Astrocyte (in vitro differentiated cells and primary cell): Measurements from ENCODE around the gene HCAR2. TPM values are rescaled to one million over a fixed set of nuclear protein-coding genes. Genes with fewer than 3 reads are reported as not detected.
A peak's percentile ranks its signal among the peaks of the same experiment; 100 is the strongest.

Source experiments
- DNase-seq: peaks from one replicate; pipeline ENCODE4 v3.0.0-alpha.2; 2010; ENCODE audit warnings: low read depth
- FAIRE-seq: peaks from 2 replicates; lab custom pipeline; 2011; peaks lifted over from hg19 to GRCh38; lab: Jason Lieb, UNC
- H2AFZ ChIP-seq: 2 replicates; pipeline ENCODE4 v1.6.0; 2012; ENCODE audit warnings: low read depth, low read length, inconsistent platforms
- H3K27ac ChIP-seq: 2 replicates; pipeline ENCODE4 v1.5.1; 2011; ENCODE audit warnings: low read depth, low read length, inconsistent platforms
- H3K27me3 ChIP-seq: 2 replicates; pipeline ENCODE4 v1.6.0; 2011; ENCODE audit warnings: low read length, inconsistent platforms; ENCODE audit not compliant: insufficient read depth
- H3K36me3 ChIP-seq: 2 replicates; pipeline ENCODE4 v1.5.1; 2011; ENCODE audit warnings: low read length, inconsistent platforms; ENCODE audit not compliant: insufficient read depth
- H3K4me1 ChIP-seq: 2 replicates; pipeline ENCODE4 v1.5.1; 2011; ENCODE audit warnings: low read length, inconsistent platforms; ENCODE audit not compliant: insufficient read depth
- H3K4me2 ChIP-seq: 2 replicates; pipeline ENCODE4 v1.6.0; 2012; ENCODE audit warnings: low read length, inconsistent platforms
- H3K4me3 ChIP-seq: 2 replicates; pipeline ENCODE4 v1.5.1; 2011; ENCODE audit warnings: low read depth, mild to moderate bottlenecking, low read length, inconsistent platforms; ENCODE audit not compliant: insufficient read depth
- H3K79me2 ChIP-seq: 2 replicates; pipeline ENCODE4 v1.6.0; 2012; ENCODE audit warnings: mild to moderate bottlenecking, low read length, inconsistent platforms; ENCODE audit not compliant: insufficient read depth
- H3K9ac ChIP-seq: 2 replicates; pipeline ENCODE4 v1.6.0; 2012; ENCODE audit warnings: mild to moderate bottlenecking, low read length, inconsistent platforms
- H3K9me3 ChIP-seq: 2 replicates; pipeline ENCODE4 v1.5.1; 2012; ENCODE audit warnings: low read depth, mild to moderate bottlenecking, low read length, inconsistent platforms; ENCODE audit not compliant: insufficient read depth
- H4K20me1 ChIP-seq: 2 replicates; pipeline ENCODE4 v1.6.0; 2012; ENCODE audit warnings: low read length, inconsistent platforms; ENCODE audit not compliant: insufficient read depth
- H3K27ac Mint-ChIP-seq: one replicate; pipeline ENCODE4 v1.8.0; 2021; ENCODE audit warnings: mild to moderate bottlenecking, mixed read lengths; ENCODE audit not compliant: unreplicated experiment
- H3K27me3 Mint-ChIP-seq: one replicate; pipeline ENCODE4 v1.8.0; 2021; ENCODE audit warnings: low read depth, mixed read lengths; ENCODE audit not compliant: unreplicated experiment
- H3K36me3 Mint-ChIP-seq: one replicate; pipeline ENCODE4 v1.8.0; 2021; ENCODE audit warnings: low read depth, mixed read lengths; ENCODE audit not compliant: unreplicated experiment
- H3K4me1 Mint-ChIP-seq: one replicate; pipeline ENCODE4 v1.8.0; 2021; ENCODE audit warnings: low read depth, mixed read lengths; ENCODE audit not compliant: unreplicated experiment
- H3K4me3 Mint-ChIP-seq: one replicate; pipeline ENCODE4 v1.8.0; 2021; ENCODE audit warnings: mild to moderate bottlenecking, moderate library complexity, mixed read lengths; ENCODE audit not compliant: unreplicated experiment
- H3K9me3 Mint-ChIP-seq: one replicate; pipeline ENCODE4 v1.8.0; 2021; ENCODE audit warnings: mild to moderate bottlenecking, mixed read lengths; ENCODE audit not compliant: unreplicated experiment
- EZH2 ChIP-seq: IDR thresholded peaks from 2 replicates; pipeline ENCODE4 v1.6.1; 2012; ENCODE audit warnings: mild to moderate bottlenecking, low read length, inconsistent platforms; ENCODE audit not compliant: insufficient read depth
- total RNA-seq: library from RNA; stranded (reverse); gene quantifications from 2 replicates; pipeline ENCODE4 v1.2.1, GENCODE V29; 2021
- TF ChIP-seq, protein P1 (sequence below): IDR thresholded peaks from 2 replicates; pipeline ENCODE4 v1.5.1; 2011; ENCODE audit warnings: low read depth, mild to moderate bottlenecking, inconsistent platforms, low read length, moderate library complexity; ENCODE audit not compliant: insufficient read depth

Gene HCAR2
- total RNA-seq, 1 donor from 2014 or later = not detected

- DNase-seq = no peak
- H3K4me1 Mint-ChIP-seq = no peaks in the 10 kb centered on the region
- no peak overlapping the region for H3K4me3 Mint-ChIP-seq
- H3K27me3 Mint-ChIP-seq = peaks cover 8% of the 10 kb centered on the region
- Histone ChIP-seq H3K9ac (no peak overlapping the region), H3K4me2 (no peak overlapping the region), H3K4me1 (no peaks in the 10 kb centered on the region), H3K36me3 (no peaks in the 10 kb centered on the region), H3K9me3 (no peaks in the 10 kb centered on the region), H3K27ac (no peak overlapping the region), H4K20me1 (no peaks in the 10 kb centered on the region), H3K4me3 (no peak overlapping the region), H3K79me2 (no peaks in the 10 kb centered on the region), H3K27me3 (peaks cover 2% of the 10 kb centered on the region), H2AFZ (no peak overlapping the region)
- FAIRE-seq = no peak
- no peaks in the 10 kb centered on the region for H3K36me3 Mint-ChIP-seq
- H3K9me3 Mint-ChIP-seq = no peaks in the 10 kb centered on the region
- TF ChIP-seq EZH2 = no peak
- TF ChIP-seq, protein P1, sequence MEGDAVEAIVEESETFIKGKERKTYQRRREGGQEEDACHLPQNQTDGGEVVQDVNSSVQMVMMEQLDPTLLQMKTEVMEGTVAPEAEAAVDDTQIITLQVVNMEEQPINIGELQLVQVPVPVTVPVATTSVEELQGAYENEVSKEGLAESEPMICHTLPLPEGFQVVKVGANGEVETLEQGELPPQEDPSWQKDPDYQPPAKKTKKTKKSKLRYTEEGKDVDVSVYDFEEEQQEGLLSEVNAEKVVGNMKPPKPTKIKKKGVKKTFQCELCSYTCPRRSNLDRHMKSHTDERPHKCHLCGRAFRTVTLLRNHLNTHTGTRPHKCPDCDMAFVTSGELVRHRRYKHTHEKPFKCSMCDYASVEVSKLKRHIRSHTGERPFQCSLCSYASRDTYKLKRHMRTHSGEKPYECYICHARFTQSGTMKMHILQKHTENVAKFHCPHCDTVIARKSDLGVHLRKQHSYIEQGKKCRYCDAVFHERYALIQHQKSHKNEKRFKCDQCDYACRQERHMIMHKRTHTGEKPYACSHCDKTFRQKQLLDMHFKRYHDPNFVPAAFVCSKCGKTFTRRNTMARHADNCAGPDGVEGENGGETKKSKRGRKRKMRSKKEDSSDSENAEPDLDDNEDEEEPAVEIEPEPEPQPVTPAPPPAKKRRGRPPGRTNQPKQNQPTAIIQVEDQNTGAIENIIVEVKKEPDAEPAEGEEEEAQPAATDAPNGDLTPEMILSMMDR = no peak
- no peak overlapping the region for H3K27ac Mint-ChIP-seq
Measured at GRCh38 chr12:122732611-122733010, 29.5 kb upstream of the HCAR2 start.

DNA sequence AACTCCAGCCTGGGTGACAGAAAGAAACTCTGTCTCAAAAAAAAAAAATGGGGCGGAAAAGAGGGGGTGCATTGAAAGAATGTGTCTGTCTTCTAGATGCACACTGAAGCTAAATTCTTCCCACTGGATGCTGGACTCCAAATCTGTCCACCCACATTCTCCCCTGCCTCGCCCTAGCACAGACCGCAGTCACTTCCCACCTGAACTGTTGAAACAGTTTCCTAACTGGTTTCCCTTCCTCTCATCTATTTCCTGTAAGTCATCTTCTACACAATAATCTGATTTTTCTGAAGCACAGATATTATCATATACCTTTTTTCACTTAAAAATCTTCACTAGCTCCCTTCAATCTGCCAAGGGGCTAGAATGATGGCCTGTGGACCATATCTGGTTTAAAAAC, 29.0 kb upstream of the HCAR2 start:
- no peaks in the 10 kb centered on the region for H3K36me3 ChIP-seq
- Mint-ChIP-seq H3K9me3 (no peaks in the 10 kb centered on the region), H3K4me3 (no peak overlapping the region), H3K27ac (no peak overlapping the region), H3K36me3 (no peaks in the 10 kb centered on the region), H3K27me3 (peaks cover 8% of the 10 kb centered on the region), H3K4me1 (no peaks in the 10 kb centered on the region)
- no peak for FAIRE-seq
- H2AFZ ChIP-seq = no peak overlapping the region
- no peaks in the 10 kb centered on the region for H4K20me1 ChIP-seq
- H3K4me1 ChIP-seq = no peaks in the 10 kb centered on the region
- TF ChIP-seq EZH2 = no peak
- TF ChIP-seq, protein P1 = no peak
- H3K27me3 ChIP-seq = peaks cover 2% of the 10 kb centered on the region
- H3K4me3 ChIP-seq = no peak overlapping the region
- no peak for DNase-seq
- no peak overlapping the region for H3K9ac ChIP-seq
- H3K9me3 ChIP-seq = no peaks in the 10 kb centered on the region
- no peak overlapping the region for H3K4me2 ChIP-seq
- no peak overlapping the region for H3K27ac ChIP-seq
- H3K79me2 ChIP-seq = no peaks in the 10 kb centered on the region

GRCh38 chr12:122730215-122731014, 27.3 kb upstream of the HCAR2 start, which contains the start of gene HCAR1:
HCAR1 (minus strand) TSS chr12:122730844; CDS start chr12:122730339, 505 bp downstream.
- H3K9me3 ChIP-seq = no peaks in the 10 kb centered on the region
- H3K36me3 Mint-ChIP-seq = no peaks in the 10 kb centered on the region
- no peaks in the 10 kb centered on the region for H3K36me3 ChIP-seq
- peaks cover 7% of the 10 kb centered on the region for H3K4me1 ChIP-seq
- H3K27ac ChIP-seq = peak within 1 kb of the TSS; percentile 11
- peaks cover 7% of the 10 kb centered on the region for H3K4me1 Mint-ChIP-seq
- DNase-seq = no peak
- peaks cover 8% of the 10 kb centered on the region for H3K27me3 Mint-ChIP-seq
- no peak within 1 kb of the TSS for H3K4me3 Mint-ChIP-seq
- no peaks in the 10 kb centered on the region for H3K9me3 Mint-ChIP-seq
- TF ChIP-seq, protein P1 = no peak
- TF ChIP-seq EZH2 = no peak
- peak within 1 kb of the TSS; percentile 66 for H3K4me2 ChIP-seq
- peaks cover 2% of the 10 kb centered on the region for H3K27me3 ChIP-seq
- H3K27ac Mint-ChIP-seq = no peak within 1 kb of the TSS
- peak within 1 kb of the TSS; percentile 10 for H3K4me3 ChIP-seq
- H2AFZ ChIP-seq = peak within 1 kb of the TSS; percentile 13
- no peaks in the 10 kb centered on the region for H3K79me2 ChIP-seq
- FAIRE-seq = no peak
- peak within 1 kb of the TSS; percentile 43 for H3K9ac ChIP-seq
- H4K20me1 ChIP-seq = no peaks in the 10 kb centered on the region
